ENCODE data around the gene POTEG. TPM values are rescaled to one million over a fixed set of nuclear protein-coding genes. Genes with fewer than 3 reads are reported as not detected.
"Not testable (repeated sequence)": the region's sequence is repeated elsewhere in the genome, so short reads cannot be mapped to it uniquely, and the experiment has no call there.

Gene POTEG
- total RNA-seq (2021) (not detected in 2 replicates), Bru-seq, nascent RNA (not detected), BruChase-seq, experiment 1, labeled RNA remaining after a 2-hour chase (not detected), BruChase-seq, experiment 2, labeled RNA remaining after a 6-hour chase (not detected)
- long read RNA-seq: 0 reads

DNA sequence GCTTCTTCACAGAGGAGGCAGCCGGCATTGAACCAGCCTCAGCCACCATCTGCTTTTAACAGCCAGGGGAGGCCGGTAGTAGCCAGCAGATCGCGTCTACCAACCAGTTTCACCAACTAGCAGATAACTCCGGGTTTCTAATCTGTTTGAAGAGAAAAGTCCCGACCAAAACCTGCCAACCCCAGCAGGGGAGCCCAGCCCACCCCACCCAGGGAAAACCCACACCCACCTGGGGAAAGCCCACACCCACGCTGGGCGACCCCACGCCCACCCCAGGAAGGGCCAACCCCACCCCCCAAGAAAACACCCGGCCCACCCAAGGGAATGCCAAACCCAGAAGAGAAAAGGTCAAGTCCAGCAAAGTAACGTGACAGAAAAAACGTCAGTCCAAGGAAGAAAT lies at the start of gene POTEG:
POTEG (minus strand) TSS at position 101 of the 400 bp plus-strand sequence; CDS start at position 49, 52 bp downstream.
- H3K27me3 ChIP-seq (ENCODE audit: insufficient read depth, low read depth); CTCF ChIA-PET; H4K20me1 ChIP-seq (ENCODE audit: insufficient read depth); H3K79me2 ChIP-seq (ENCODE audit: low read depth); H3K9me2 ChIP-seq (ENCODE audit: insufficient read depth); H3K4me3 ChIP-seq; DNase-seq; intact Hi-C loops (cut with micrococcal nuclease; ENCODE audit: unreplicated experiment); H3K9me3 ChIP-seq (ENCODE audit: insufficient read depth, low read depth); BruUV-seq (replicated peaks); H3K27ac ChIP-seq; POLR2A ChIA-PET (ENCODE audit: unreplicated experiment); H3F3A ChIP-seq (ENCODE audit: insufficient read depth, low read depth); H3K4me1 ChIP-seq (replicated peaks; ENCODE audit: insufficient read depth); H2AFZ ChIP-seq; H3K36me3 ChIP-seq (ENCODE audit: low read depth); H3K4me2 ChIP-seq: not testable (repeated sequence)

DNA sequence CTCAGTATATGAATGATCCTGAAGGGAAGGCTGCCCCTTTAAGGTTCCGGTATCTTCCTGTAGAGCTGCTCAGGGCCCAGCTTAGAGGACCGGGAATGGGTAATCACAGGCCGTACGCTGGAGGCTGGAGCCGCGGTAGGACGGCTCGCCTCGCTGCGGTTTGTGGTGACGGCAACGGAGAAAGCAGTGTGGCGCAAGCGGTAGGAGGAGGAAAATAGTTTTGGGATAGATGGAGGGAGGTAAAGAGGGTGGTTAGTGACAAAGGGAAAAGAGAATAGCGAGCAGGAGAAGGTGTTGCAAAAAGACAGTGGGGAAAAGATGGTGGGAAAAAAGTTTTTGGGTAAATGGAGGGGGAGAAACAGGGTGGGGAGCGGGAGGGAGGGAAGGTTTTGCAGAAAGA lies 48.0 kb upstream of the POTEG start:
- H3F3A ChIP-seq (ENCODE audit: insufficient read depth, low read depth); H3K36me3 ChIP-seq (ENCODE audit: low read depth); H2AFZ ChIP-seq; H3K9me2 ChIP-seq (ENCODE audit: insufficient read depth); CTCF ChIA-PET; H3K27me3 ChIP-seq (ENCODE audit: insufficient read depth, low read depth); H3K4me3 ChIP-seq; intact Hi-C loops (cut with micrococcal nuclease; ENCODE audit: unreplicated experiment); H3K27ac ChIP-seq; H3K4me2 ChIP-seq; BruUV-seq (replicated peaks); H3K9me3 ChIP-seq (ENCODE audit: insufficient read depth, low read depth); POLR2A ChIA-PET (ENCODE audit: unreplicated experiment); H3K4me1 ChIP-seq (replicated peaks; ENCODE audit: insufficient read depth); H3K79me2 ChIP-seq (ENCODE audit: low read depth); H4K20me1 ChIP-seq (ENCODE audit: insufficient read depth); DNase-seq: not testable (repeated sequence)

DNA sequence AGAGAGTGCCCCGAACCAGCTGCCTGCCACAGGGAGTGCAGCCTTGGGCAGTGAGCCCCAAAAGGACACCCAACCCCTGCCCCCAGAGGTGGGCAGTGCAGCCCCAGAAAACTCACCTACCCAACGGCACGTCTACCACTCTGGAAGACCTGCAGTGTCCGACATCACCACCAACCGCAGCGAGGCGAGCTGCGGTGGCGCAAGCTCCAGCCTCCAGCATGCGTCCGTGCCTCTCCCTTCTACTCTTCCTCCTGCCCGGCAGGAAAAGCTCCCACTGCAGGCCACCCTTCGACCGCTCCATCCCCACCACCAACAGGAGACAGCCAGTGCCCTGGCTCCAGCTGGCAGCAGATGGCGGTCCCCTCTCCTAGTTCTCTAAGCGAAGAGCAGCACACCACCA lies 47.3 kb upstream of the POTEG start:
- H4K20me1 ChIP-seq (ENCODE audit: insufficient read depth); H3K4me1 ChIP-seq (replicated peaks; ENCODE audit: insufficient read depth); H3K36me3 ChIP-seq (ENCODE audit: low read depth); H3K4me3 ChIP-seq; H3K9me3 ChIP-seq (ENCODE audit: insufficient read depth, low read depth); DNase-seq; POLR2A ChIA-PET (ENCODE audit: unreplicated experiment); H3K9me2 ChIP-seq (ENCODE audit: insufficient read depth); H3K27ac ChIP-seq; BruUV-seq (replicated peaks); CTCF ChIA-PET; H3K4me2 ChIP-seq; H3K27me3 ChIP-seq (ENCODE audit: insufficient read depth, low read depth); intact Hi-C loops (cut with micrococcal nuclease; ENCODE audit: unreplicated experiment); H2AFZ ChIP-seq; H3F3A ChIP-seq (ENCODE audit: insufficient read depth, low read depth); H3K79me2 ChIP-seq (ENCODE audit: low read depth): not testable (repeated sequence)

DNA sequence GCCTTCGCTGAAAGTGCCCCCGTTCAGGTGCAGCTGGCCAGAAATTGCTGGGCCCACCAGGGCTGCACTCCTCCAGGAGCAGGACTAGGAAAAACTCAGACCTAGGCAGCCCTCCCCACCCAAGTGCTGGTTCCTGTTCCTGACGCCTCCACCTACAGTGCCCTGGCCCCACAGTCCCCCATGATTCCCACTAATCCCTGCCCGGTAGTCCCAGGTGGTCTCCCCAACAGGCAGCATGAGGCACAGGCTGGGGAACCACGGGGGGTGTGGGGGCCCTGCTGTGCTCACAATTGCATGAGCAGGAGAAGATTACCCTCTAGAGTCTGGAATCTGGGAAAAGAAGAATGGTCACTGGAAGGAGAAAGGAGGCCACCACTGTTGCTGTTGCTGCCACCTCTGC lies 46.4 kb upstream of the POTEG start:
- BruUV-seq (replicated peaks); intact Hi-C loops (cut with micrococcal nuclease; ENCODE audit: unreplicated experiment); H3K4me2 ChIP-seq; H3K4me1 ChIP-seq (replicated peaks; ENCODE audit: insufficient read depth); POLR2A ChIA-PET (ENCODE audit: unreplicated experiment); DNase-seq; H3K9me2 ChIP-seq (ENCODE audit: insufficient read depth); H3F3A ChIP-seq (ENCODE audit: insufficient read depth, low read depth); H3K79me2 ChIP-seq (ENCODE audit: low read depth); H3K27me3 ChIP-seq (ENCODE audit: insufficient read depth, low read depth); H3K27ac ChIP-seq; H2AFZ ChIP-seq; CTCF ChIA-PET; H3K9me3 ChIP-seq (ENCODE audit: insufficient read depth, low read depth); H3K36me3 ChIP-seq (ENCODE audit: low read depth); H4K20me1 ChIP-seq (ENCODE audit: insufficient read depth); H3K4me3 ChIP-seq: not testable (repeated sequence)

DNA sequence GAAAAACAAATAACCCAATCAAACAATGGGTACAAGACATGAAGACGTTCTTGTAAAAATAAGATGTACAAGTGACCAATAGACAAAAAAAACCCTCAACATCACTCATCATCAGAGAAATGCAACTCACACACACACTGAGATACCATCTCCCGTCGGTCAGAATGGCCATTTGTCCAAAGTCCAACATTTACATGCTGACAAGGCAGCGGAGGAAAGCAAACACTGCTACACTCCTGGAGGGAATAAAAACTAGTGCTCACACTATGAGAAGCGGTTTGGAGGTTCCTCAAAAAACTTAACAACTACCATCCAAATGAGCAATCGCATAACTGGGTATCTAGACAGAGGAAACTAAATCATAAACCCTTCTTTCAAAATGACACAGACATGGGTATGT lies 11.6 kb upstream of the POTEG start:
- DNase-seq; H3K4me2 ChIP-seq; intact Hi-C loops (cut with micrococcal nuclease; ENCODE audit: unreplicated experiment); POLR2A ChIA-PET (ENCODE audit: unreplicated experiment); H4K20me1 ChIP-seq (ENCODE audit: insufficient read depth); CTCF ChIA-PET; H3K9me2 ChIP-seq (ENCODE audit: insufficient read depth); H3K9me3 ChIP-seq (ENCODE audit: insufficient read depth, low read depth); H3K27me3 ChIP-seq (ENCODE audit: insufficient read depth, low read depth); H3K4me3 ChIP-seq; H3F3A ChIP-seq (ENCODE audit: insufficient read depth, low read depth); H3K36me3 ChIP-seq (ENCODE audit: low read depth); H2AFZ ChIP-seq; H3K79me2 ChIP-seq (ENCODE audit: low read depth); H3K4me1 ChIP-seq (replicated peaks; ENCODE audit: insufficient read depth); BruUV-seq (replicated peaks); H3K27ac ChIP-seq: not testable (repeated sequence)

DNA sequence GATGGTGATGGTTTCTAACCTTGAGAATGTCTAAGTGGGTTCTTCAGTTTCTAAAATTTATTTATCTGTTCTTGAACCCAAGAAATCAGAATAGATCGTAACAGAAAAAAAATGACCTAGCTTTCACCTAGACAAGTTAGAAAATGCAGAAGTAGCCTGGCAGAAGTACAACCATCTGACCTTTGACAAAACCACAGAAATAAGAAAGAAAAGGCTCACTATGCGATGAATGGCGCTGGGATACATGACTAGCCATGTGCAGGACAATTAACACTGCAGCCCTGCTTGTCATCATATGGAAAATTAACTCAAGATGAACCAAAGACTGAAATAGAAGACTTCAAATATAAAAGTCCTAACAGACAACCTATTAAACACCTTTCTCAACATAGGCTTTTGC lies 5.7 kb upstream of the POTEG start:
- H3K36me3 ChIP-seq (ENCODE audit: low read depth); BruUV-seq (replicated peaks); H3K79me2 ChIP-seq (ENCODE audit: low read depth); H3F3A ChIP-seq (ENCODE audit: insufficient read depth, low read depth); H3K9me2 ChIP-seq (ENCODE audit: insufficient read depth); CTCF ChIA-PET; H3K9me3 ChIP-seq (ENCODE audit: insufficient read depth, low read depth); H2AFZ ChIP-seq; intact Hi-C loops (cut with micrococcal nuclease; ENCODE audit: unreplicated experiment); H3K4me3 ChIP-seq; H3K27ac ChIP-seq; DNase-seq; H3K27me3 ChIP-seq (ENCODE audit: insufficient read depth, low read depth); H4K20me1 ChIP-seq (ENCODE audit: insufficient read depth); POLR2A ChIA-PET (ENCODE audit: unreplicated experiment); H3K4me2 ChIP-seq; H3K4me1 ChIP-seq (replicated peaks; ENCODE audit: insufficient read depth): not testable (repeated sequence)

DNA sequence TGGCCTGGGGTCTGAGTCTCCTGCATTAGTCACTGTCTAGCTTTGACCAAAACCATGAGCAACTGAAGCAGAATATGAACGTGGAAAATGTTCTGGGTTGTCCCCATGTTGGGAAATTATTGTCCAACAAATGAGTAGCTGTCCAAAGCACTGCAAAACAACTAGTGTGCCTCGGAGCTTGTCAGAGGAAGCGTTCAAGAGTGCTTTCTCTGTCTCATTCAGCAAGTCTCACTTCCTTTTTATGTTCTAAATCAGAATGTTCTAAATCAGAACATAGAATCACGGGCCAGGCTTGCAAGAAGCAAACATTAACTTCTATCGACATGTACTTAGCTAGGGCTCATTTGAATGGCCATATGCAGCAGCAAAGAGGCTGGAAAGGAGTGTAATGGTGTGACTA lies 5.1 kb upstream of the POTEG start:
- H3K36me3 ChIP-seq (ENCODE audit: low read depth); H3K9me3 ChIP-seq (ENCODE audit: insufficient read depth, low read depth); H3F3A ChIP-seq (ENCODE audit: insufficient read depth, low read depth); H3K4me3 ChIP-seq; H4K20me1 ChIP-seq (ENCODE audit: insufficient read depth); POLR2A ChIA-PET (ENCODE audit: unreplicated experiment); H3K27ac ChIP-seq; H2AFZ ChIP-seq; CTCF ChIA-PET; H3K4me1 ChIP-seq (replicated peaks; ENCODE audit: insufficient read depth); intact Hi-C loops (cut with micrococcal nuclease; ENCODE audit: unreplicated experiment); BruUV-seq (replicated peaks); H3K79me2 ChIP-seq (ENCODE audit: low read depth); H3K27me3 ChIP-seq (ENCODE audit: insufficient read depth, low read depth); DNase-seq; H3K4me2 ChIP-seq; H3K9me2 ChIP-seq (ENCODE audit: insufficient read depth): not testable (repeated sequence)

DNA sequence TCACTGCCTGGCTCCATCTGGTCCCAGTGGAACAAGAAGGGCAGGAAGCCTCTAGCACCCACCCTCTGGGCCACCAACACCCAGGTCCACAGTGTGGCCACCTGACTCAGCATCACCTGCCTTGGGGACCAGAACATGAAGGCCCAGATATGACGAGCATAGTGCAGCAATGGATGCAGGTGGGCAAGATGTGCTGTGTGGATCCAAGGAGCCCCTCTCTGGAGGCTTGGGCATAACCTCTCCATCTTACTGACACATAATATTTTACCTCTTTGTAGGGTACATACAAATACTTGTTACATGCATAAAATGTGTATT lies 2.9 kb upstream of the POTEG start:
- H3K4me3 ChIP-seq; H3K4me1 ChIP-seq (replicated peaks; ENCODE audit: insufficient read depth); DNase-seq; H3K4me2 ChIP-seq; POLR2A ChIA-PET (ENCODE audit: unreplicated experiment); H4K20me1 ChIP-seq (ENCODE audit: insufficient read depth); intact Hi-C loops (cut with micrococcal nuclease; ENCODE audit: unreplicated experiment); BruUV-seq (replicated peaks); H3K9me3 ChIP-seq (ENCODE audit: insufficient read depth, low read depth); H3K27ac ChIP-seq; H3K27me3 ChIP-seq (ENCODE audit: insufficient read depth, low read depth); CTCF ChIA-PET; H3K36me3 ChIP-seq (ENCODE audit: low read depth); H3K79me2 ChIP-seq (ENCODE audit: low read depth); H3F3A ChIP-seq (ENCODE audit: insufficient read depth, low read depth); H2AFZ ChIP-seq; H3K9me2 ChIP-seq (ENCODE audit: insufficient read depth): not testable (repeated sequence)
